ENCODE results near the gene GGT6.

GGT6 gene

DNA sequence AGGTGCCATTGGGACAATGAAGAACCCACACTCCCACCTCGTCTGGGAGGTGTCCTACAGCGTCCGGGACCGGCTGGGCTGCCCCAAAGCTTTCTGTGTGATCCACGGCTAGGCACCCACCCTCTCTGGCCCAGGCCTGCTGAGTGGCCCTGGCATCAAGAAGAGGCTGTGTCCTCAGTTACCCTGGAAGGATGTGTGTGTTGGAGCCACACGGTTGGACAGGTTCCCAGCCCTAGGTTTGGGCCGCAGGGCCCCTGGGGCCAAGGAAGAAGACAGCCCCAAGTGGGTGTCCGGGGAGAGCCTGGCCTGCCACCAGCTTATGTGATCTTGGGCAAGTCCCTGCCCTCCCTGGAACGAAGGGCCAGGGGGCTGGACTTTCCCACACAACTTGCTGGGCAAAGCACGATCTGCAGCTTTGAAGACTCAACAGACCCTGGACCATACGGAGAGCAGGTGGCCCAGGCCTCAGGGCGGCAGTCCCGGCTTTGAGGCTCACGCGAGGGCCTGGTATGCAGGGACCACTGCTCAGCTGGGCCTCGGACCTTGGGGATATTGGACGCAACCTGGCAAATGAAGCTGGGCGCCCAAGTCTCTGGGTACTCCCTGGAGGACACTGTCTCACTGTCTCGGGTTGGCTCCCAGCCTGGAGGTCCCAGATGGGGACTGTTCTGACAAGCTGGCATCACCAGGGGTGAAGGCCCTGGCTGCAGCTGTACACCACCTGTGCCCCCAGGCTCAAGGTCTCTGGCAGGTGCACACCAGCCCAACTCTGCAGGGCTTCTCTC, 22.7 kb downstream of the GGT6 start:
- DNase-seq = no peak

- no peak for DNase-seq
These were observed 23.5 kb downstream of the GGT6 start for GRCh38 chr17:4536742-4537411.

GRCh38 chr17:4536259-4536741, 24.1 kb downstream of the GGT6 start:
- no peak for DNase-seq

GRCh38 chr17:4535667-4536258, 24.6 kb downstream of the GGT6 start:
- DNase-seq = no peak

DNA sequence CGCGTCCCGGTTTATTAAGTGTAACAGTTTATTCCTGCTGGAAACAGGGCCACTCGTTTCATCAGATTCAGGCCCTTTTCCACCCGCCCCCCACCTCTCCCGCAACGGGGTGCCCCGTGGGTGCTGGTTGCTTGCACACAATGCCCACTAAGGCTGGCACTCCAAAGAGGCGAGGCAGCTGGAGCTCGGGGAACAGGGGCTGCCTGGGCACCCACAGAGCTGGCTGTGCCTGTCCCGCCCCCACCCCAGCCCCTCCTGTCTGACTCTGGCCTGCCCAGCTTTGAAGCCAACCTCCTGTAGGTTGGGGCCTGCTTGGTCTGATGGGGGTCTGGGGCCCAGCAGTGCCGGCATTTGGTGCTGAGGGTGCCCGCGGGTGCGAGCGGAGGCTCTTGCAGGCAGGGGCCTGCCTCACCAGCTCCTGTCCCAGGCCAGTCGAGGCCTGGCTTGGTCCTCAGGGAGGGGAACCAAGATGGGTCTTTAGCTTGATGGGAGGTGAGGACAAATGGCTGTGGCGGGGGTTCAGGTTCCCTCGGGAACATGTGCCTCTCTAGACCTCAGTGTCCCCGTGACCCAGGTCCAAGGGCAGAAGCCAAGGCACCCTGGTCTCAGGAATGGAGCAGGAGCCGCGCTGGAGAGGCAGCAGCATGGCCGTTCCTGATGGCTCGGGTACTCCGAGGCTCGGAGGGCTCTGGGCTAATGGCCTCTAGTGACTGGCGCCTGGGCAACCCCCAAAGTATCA, 25.3 kb downstream of the GGT6 start:
- DNase-seq = no peak

- no peak for DNase-seq
These were observed 25.9 kb downstream of the GGT6 start for GRCh38 chr17:4534515-4534914.

DNA sequence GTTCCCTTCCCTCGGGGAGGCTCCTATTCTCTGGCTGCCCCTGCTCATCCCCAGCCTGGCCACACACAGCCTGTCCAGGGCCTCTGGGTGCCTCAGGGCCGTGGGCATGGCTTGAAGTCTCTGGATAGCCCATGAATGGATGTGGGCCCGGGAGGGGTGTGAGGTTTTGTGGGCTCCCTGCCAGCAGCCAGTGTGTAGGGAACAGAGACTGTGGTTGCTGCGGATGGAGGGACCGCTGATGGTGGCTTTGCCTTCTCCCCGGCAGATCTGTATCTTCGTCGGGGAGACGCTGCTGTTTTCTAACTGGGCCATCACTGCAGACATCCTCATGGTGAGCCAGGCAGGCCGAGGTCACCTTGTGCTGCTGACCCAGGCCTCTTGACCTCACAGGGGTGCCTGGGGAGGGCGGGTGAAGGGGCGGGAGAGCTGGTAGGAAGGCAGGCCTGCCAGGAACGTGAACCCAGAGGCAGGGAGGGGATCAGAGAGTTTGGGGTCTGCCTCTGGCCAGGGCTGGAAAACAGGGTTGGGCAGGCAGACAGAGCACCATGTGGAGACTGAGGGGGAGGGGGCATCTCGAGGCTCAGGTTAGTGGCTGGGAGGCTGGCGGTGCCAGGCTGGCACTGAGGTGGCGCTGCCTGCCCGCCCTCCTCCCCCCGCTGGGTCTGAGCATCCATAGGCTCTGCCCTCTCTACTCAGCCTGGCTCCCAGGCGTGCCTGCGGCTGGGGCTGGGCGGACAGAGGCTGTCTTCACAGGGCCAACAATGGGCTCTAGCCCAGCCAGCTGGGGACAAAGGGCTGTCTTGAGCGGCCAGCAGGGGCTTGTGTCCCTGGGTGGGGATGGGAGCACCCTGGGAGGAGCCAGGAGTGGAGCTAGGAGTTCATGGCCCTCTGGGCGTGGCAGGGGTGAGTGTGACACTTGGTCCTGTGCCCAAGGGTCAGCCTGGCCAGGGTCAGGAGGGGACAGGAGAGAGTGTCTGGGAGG, 26.6 kb downstream of the GGT6 start:
- no peak for DNase-seq

DNA sequence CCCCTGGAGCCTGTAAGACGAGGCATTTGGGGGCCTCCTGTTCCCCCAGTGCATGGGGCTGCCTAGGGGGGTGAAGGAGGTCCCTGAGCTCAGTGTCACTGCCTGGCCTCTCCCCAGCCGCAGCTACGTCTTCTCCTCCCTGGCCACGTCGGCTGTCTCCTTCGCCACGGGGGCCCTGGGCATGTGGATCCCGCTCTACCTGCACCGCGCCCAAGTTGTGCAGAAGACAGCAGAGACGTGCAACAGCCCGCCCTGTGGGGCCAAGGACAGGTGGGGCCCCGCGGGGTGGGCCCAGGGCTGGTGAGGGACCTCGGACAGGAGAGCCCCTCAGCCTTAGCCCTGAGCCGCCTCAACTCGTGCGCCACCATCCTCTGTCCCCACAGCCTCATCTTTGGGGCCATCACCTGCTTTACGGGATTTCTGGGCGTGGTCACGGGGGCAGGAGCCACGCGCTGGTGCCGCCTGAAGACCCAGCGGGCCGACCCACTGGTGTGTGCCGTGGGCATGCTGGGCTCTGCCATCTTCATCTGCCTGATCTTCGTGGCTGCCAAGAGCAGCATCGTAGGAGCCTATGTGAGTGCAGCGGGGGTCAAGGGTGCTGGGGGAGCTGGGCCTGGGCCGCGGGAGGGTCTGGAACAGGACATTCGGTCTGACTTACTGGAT, 27.4 kb downstream of the GGT6 start:
- DNase-seq = no peak

GRCh38 chr17:4531988-4532736, 28.2 kb downstream of the GGT6 start:
- no peak for DNase-seq

DNA sequence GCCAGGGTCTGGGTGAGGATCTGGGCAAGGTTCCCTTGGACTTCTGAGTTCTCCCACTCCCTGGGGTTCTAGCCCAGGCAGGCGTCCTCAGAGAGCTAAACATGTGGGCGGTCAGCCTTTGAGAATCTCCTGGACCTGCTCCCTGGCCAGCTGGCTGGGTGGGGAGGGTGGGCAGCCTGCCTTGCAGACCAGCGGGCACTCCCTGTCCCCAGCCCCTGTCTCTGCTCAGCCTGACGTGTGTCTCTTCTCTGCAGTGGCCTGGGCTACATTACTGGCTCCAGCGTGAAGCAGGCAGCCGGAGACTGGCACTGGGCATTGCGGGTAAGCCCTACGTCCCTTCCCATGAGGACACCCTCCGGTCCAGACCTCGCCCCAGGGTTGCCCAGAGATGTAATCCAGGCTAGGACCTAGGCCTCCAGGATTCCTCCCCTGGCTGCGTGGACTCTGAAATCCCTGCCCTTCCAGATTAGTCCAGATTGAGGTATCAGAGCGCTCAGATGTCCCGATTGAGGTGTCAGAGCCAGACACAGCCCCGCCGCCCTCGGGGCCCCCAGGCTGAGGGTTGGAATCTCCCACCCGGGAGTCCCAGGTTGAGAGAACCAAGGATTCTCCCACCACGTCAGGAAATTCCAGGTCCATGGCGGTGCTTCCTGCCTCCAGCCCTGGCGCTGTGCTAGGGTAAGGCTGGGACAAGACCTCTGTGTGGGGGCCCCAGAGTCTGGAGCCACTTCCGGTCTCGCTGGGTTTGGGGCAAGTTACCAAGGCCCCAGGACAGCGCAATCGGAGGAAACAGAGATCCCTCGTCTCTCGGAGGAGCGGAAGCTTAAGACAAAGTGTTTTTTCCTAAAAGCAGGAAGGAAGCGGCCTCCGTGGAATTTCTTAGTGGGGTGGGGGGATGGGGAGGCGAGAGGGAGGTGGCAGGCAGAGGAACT, 29.3 kb downstream of the GGT6 start:
- DNase-seq = no peak

DNA sequence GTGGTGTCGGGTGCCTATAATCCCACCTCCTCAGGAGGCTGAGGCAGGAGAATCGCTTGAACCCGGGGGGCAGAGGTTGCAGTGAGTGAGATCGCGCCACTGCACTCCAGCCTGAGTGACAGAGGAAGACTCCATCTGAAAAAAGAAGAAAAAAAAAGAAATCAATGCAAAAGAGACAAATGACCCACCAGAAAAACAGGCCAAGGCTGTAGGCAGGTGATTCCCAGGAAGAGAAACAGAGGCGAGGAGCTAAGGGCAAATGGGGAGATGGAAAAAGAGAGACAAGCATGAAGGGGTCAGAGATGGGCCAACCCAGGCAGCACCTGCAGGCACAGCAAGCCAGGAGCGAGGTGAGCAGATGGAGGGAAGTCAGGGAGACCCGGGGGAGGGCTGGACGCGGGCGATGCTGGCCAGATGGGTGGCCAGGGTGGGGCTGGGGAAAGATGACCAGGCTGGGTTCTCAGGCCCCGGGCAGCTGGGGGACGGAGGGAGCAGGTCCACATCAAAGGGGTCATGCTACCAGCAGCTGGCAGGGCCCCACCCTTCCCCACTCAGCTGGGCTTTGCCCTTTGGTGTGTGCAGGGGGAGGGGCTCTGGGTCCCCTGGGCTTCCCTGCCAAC, 30.7 kb downstream of the GGT6 start:
- no peak for DNase-seq

DNA sequence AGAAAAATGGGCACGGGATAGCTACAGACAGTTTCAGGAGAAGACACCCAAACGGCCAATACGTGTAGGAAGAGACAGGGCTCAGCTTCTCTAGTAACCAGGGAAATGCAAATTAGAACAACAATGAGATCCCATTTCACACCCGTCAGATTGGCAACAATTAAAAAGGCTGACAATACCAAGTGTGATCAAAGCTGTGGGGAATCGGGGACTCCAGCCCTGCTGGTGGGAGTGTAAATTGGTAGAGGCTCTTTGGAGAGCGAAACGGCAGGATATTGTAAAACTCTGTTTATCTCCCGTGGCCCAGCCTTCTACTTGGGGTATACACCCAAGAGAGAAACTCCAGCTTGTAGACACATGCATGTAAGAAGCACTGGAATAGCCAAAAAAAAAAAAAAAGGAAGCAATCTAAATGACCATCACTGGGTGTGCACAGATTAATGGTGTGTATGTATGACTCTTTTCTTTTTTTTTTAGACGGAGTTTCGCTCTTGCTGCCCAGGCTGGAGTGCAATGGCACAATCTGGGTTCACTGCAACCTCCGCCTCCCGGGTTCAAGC, 32.7 kb downstream of the GGT6 start:
- DNase-seq = no peak

DNA sequence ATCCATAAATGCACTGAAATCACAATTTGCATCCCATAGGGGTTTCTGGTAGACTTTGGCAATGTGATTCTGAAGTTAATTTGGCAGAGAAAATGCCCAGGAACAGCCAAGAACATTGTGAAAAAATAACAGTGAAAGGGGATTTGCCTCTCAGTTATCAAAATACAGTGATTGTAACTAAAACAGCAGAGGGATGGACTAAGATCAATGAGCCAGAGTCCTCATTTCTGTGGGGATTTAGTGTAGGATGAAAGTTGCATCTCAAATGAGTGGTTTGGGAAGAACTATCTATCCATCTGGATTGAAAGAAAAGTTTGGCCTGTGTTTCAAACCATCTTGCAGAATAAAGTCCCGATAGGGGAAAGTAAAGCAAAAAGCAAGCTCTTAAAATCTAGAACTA, 33.2 kb downstream of the GGT6 start:
- no peak for DNase-seq

GRCh38 chr17:4525691-4526397, 34.5 kb downstream of the GGT6 start:
- no peak for DNase-seq

DNA sequence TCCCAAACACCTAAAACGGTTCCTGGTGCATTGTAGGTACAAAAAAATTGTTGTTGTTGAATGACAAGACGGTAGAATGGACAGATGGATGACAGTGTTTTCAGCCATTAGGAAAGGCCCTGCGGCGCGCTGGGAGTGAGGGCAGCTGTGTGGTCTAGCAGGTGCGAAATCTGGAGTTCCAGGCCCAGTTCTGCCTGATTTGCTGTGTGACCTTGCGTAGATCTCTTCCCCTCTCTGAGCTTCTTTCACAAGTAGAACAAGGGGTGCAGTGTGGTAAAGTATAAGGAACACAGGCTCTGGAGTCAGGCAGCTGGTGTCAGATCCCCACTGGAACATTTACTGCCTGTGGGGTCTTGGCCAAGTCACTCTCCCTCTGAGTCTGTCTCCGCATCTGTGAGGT, 36.4 kb downstream of the GGT6 start:
- no peak for DNase-seq

DNA sequence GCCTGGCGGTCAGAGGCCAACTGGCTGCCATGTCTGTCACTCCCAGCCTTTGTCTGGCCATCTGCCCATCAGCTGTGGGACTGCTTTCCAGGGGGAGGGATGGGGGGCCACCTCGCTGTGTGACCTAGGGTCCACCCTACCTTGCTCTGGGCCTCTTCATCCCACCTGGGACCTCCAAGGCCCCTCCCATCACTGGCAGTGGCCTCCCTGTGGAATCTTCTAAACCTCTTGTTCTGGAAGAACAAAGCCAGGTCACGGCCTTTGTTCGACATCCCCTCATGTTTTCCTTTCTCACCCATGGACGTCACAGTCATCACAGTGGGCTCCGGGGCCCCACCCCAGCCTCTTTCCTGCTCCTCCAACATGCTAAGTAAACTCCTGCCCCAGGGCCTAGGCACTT, 37.7 kb downstream of the GGT6 start:
- no peak for DNase-seq

DNA sequence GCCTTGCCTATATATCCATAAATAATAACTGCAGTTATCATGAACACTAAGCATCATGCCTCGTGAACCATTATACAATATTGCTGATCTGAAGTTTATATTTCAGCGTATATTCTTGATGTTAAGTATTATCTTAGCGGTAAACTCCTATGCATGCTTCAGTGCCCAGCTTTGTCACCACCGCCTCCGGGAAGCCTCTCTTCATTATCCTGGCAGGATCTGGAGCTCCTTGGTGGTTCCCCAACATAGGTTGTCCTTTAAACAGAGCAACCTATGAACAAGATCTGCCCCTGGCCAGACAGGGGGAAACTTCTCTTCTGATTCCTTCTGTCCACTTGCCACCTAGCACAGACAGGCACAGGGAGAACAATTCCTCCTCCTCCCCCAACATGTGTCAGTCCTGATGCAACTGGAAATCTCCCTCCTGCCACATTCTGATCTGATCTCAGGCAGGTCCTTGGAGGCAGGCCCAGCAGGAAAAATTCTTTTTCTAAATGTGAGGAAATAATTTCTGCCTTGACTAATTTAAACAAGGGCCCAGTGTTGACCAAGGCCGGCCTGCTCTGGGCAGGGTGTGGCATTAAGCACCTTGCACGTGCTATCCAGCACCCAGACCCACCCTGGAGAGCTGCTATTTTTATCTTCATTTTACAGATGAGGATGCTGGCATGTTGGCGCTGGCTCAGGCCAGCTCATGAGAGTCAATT, 39.3 kb downstream of the GGT6 start:
- DNase-seq = no peak

Measured in stimulated activated CD4-positive, alpha-beta T cell treated with anti-CD3 and anti-CD28 coated beads, Interleukin-4, amount 100 ng/mL, for 24 hours (primary cell).